Measurements from ENCODE around the gene TUBB2B. TPM values are rescaled to one million over a fixed set of nuclear protein-coding genes. Genes with fewer than 3 reads are reported as not detected.

Gene TUBB2B
- 100 to 1,000 TPM; 253 to 304 TPM for total RNA-seq
- polyA plus RNA-seq (2013, experiment 1 of 2), result 836 TPM
- 726 TPM for polyA plus RNA-seq (2013, experiment 2 of 2)
- long read RNA-seq, experiment 1, transcript TUBB2B-201 (4 exons, 2,020 nt), result major isoform, 98 of 196 reads
- long read RNA-seq, experiment 1, partial matches to known transcripts, result 11 of 196 reads
- long read RNA-seq, experiment 1, other reads (novel, unspliced or antisense), result 87 of 196 reads
- long read RNA-seq, experiment 2, transcript TUBB2B-201 (4 exons, 2,020 nt), result major isoform, 461 of 513 reads
- long read RNA-seq, experiment 2, partial matches to known transcripts, result 49 of 513 reads
- long read RNA-seq, experiment 2, other reads (novel, unspliced or antisense), result 3 of 513 reads
- long read RNA-seq, experiment 3, transcript TUBB2B-201 (4 exons, 2,020 nt), result major isoform, 1,890 of 1,935 reads
- long read RNA-seq, experiment 3, partial matches to known transcripts, result 39 of 1,935 reads
- long read RNA-seq, experiment 3, other reads (novel, unspliced or antisense), result 6 of 1,935 reads
- long read RNA-seq, experiment 4, transcript TUBB2B-201 (4 exons, 2,020 nt), result major isoform, 110 of 124 reads
- long read RNA-seq, experiment 4, partial matches to known transcripts, result 13 of 124 reads
- long read RNA-seq, experiment 4, other reads (novel, unspliced or antisense), result 1 of 124 reads

GRCh38 chr6:3227363-3228045, at the start of gene TUBB2B:
TUBB2B (minus strand) TSS chr6:3227653; CDS start chr6:3227543, 110 bp downstream.
- peaks cover 25% of the 10 kb centered on the region for H3K4me1 Mint-ChIP-seq
- peak; percentile 96 for DNase-seq
- peaks cover 40% of the 10 kb centered on the region for H3K27me3 ChIP-seq (ENCODE audit: control insufficient read depth, insufficient read depth, low read length, poor library complexity, severe bottlenecking)
- no peak for TF ChIP-seq CTCF (conservative IDR thresholded peaks at IDR 0.05)
- no peaks in the 10 kb centered on the region for H3K9me3 Mint-ChIP-seq
- no peaks in the 10 kb centered on the region for H3K9me3 ChIP-seq (ENCODE audit: control insufficient read depth, low read length)
- peak within 1 kb of the TSS; percentile 85 for H3K4me3 Mint-ChIP-seq
- H3K27ac ChIP-seq (ENCODE audit: low read depth, low read length), result peak within 1 kb of the TSS; percentile 99
- peaks cover 21% of the 10 kb centered on the region for H3K36me3 ChIP-seq (ENCODE audit: control insufficient read depth, insufficient read depth, low read length)
- 0% methylated on average over 7 to 66 of the region's 66 CpGs for WGBS, 2 experiments (ENCODE audit: insufficient coverage in 1 of 2, insufficient read length in 1 of 2)
- peak within 1 kb of the TSS; percentile 92 for H3K9ac ChIP-seq (ENCODE audit: extremely low read depth, low read length, poor library complexity, severe bottlenecking)
- peaks cover 18% of the 10 kb centered on the region for H3K36me3 Mint-ChIP-seq (ENCODE audit: low read depth)
- H3K4me3 ChIP-seq (ENCODE audit: low read length), result peak within 1 kb of the TSS; percentile 89
- H3K4me1 ChIP-seq (ENCODE audit: control insufficient read depth, insufficient read depth, low read length), result peaks cover 3% of the 10 kb centered on the region
- peak within 1 kb of the TSS; percentile 87 for H3K27ac Mint-ChIP-seq
- H3K27me3 Mint-ChIP-seq (ENCODE audit: insufficient read depth), result peaks cover 48% of the 10 kb centered on the region

DNA sequence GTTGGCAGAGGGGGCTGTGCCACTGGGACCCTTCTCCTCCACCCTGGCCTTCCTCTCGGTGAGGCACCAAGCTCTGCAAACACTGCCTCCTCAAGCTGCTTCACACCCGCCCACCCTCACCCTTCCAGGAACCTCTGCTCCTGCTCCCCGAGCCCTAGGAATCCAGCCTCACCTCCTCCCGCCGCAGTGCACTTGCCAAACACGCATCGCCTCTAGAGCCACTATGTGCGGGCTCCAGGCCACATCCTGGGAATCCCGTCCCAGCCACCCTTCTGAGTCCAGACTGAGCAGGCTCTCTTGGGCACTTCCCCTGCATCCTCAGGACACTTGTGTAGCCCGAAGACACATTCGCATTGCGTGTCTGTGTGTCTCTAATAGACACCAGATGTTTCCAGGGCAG, 49.8 kb upstream of the TUBB2B start:
- Histone ChIP-seq H3K36me3 (ENCODE audit: control insufficient read depth, insufficient read depth, low read length) (peaks cover 10% of the 10 kb centered on the region), H3K4me1 (ENCODE audit: control insufficient read depth, insufficient read depth, low read length) (peaks cover 7% of the 10 kb centered on the region), H3K9ac (ENCODE audit: extremely low read depth, low read length, poor library complexity, severe bottlenecking) (no peak overlapping the region), H3K27me3 (ENCODE audit: control insufficient read depth, insufficient read depth, low read length, poor library complexity, severe bottlenecking) (no peaks in the 10 kb centered on the region), H3K27ac (ENCODE audit: low read depth, low read length) (no peak overlapping the region), H3K4me3 (ENCODE audit: low read length) (no peak overlapping the region), H3K9me3 (ENCODE audit: control insufficient read depth, low read length) (no peaks in the 10 kb centered on the region)
- H3K27me3 Mint-ChIP-seq (ENCODE audit: insufficient read depth), result no peaks in the 10 kb centered on the region
- 92 to 98% methylated on average over 8 to 12 of the region's 12 CpGs for WGBS, 2 experiments (ENCODE audit: insufficient coverage in 1 of 2, insufficient read length in 1 of 2)
- H3K4me1 Mint-ChIP-seq, result peaks cover 9% of the 10 kb centered on the region
- no peak overlapping the region for H3K4me3 Mint-ChIP-seq
- H3K27ac Mint-ChIP-seq, result peak overlapping the region; percentile 48
- peaks cover 22% of the 10 kb centered on the region for H3K36me3 Mint-ChIP-seq (ENCODE audit: low read depth)
- no peaks in the 10 kb centered on the region for H3K9me3 Mint-ChIP-seq
- TF ChIP-seq CTCF (conservative IDR thresholded peaks at IDR 0.05), result no peak
- DNase-seq, result no peak
